HG03196 (cell line): ENCODE data around the gene KRT37.

ENCODE experiments used
- ATAC-seq: cut with Tn5 transposase; IDR thresholded peaks from one replicate; pipeline ENCODE4 v1.9.1; 2021; ENCODE audit not compliant: unreplicated experiment

The KRT37 gene

GRCh38 chr17:41377546-41377945 lies 46.8 kb downstream of the KRT37 start:
- ATAC-seq, result no peak
